IPS-18c (cell line): Measurements from ENCODE around the gene TIMELESS.
"Not testable (repeated sequence)": the region's sequence is repeated elsewhere in the genome, so short reads cannot be mapped to it uniquely, and the experiment has no call there.

ENCODE experiments used
- H3K4me3 ChIP-seq: 2 replicates; pipeline ENCODE4 v1.7.0; 2013; ENCODE audit warnings: low read depth, mild to moderate bottlenecking, low read length, moderate library complexity; ENCODE audit not compliant: insufficient read depth
- H3K9me3 ChIP-seq: one replicate; pipeline ENCODE4 v1.6.1; 2013; ENCODE audit warnings: mild to moderate bottlenecking, low read length, moderate library complexity; ENCODE audit not compliant: control insufficient read depth, insufficient read depth

Gene TIMELESS

GRCh38 chr12:56420411-56420810 is 28.8 kb downstream of the TIMELESS start:
- Histone ChIP-seq H3K9me3 (no peaks in the 10 kb centered on the region), H3K4me3 (no peak overlapping the region)

- Histone ChIP-seq H3K9me3 (no peaks in the 10 kb centered on the region), H3K4me3 (no peak overlapping the region)
Observed at GRCh38 chr12:56417739-56418138, 31.5 kb downstream of the TIMELESS start.

- Histone ChIP-seq H3K4me3 (no peak overlapping the region), H3K9me3 (no peaks in the 10 kb centered on the region)
Observed at GRCh38 chr12:56414401-56414800, 34.8 kb downstream of the TIMELESS start.

GRCh38 chr12:56413392-56413791 is 35.8 kb downstream of the TIMELESS start:
- Histone ChIP-seq H3K9me3 (no peaks in the 10 kb centered on the region), H3K4me3 (no peak overlapping the region)

- Histone ChIP-seq H3K9me3 (no peaks in the 10 kb centered on the region), H3K4me3 (no peak overlapping the region)
Observed at GRCh38 chr12:56411781-56412639, 37.2 kb downstream of the TIMELESS start.

- Histone ChIP-seq H3K9me3 (no peaks in the 10 kb centered on the region), H3K4me3 (no peak overlapping the region)
Observed at GRCh38 chr12:56410768-56411167, 38.5 kb downstream of the TIMELESS start.

GRCh38 chr12:56408799-56409417 is 40.3 kb downstream of the TIMELESS start:
- Histone ChIP-seq H3K9me3 (no peaks in the 10 kb centered on the region), H3K4me3 (no peak overlapping the region)

- H3K9me3 ChIP-seq, H3K4me3 ChIP-seq: not testable (repeated sequence)
Observed at GRCh38 chr12:56404227-56404626, 45.0 kb downstream of the TIMELESS start.

GRCh38 chr12:56401612-56402011 is 47.6 kb downstream of the TIMELESS start:
- not testable (repeated sequence) for H3K4me3 ChIP-seq, H3K9me3 ChIP-seq

- not testable (repeated sequence) for H3K9me3 ChIP-seq, H3K4me3 ChIP-seq
Observed at GRCh38 chr12:56401125-56401524, 48.1 kb downstream of the TIMELESS start.

- not testable (repeated sequence) for H3K4me3 ChIP-seq, H3K9me3 ChIP-seq
Observed at GRCh38 chr12:56399466-56399865, 49.8 kb downstream of the TIMELESS start.

- Histone ChIP-seq H3K9me3 (peaks cover 5% of the 10 kb centered on the region), H3K4me3 (no peak overlapping the region)
Observed at GRCh38 chr12:56398324-56398723, 50.9 kb downstream of the TIMELESS start.

- Histone ChIP-seq H3K4me3 (no peak overlapping the region), H3K9me3 (peaks cover 3% of the 10 kb centered on the region)
Observed at GRCh38 chr12:56392331-56392730, 56.9 kb downstream of the TIMELESS start.

GRCh38 chr12:56391721-56392120 is 57.5 kb downstream of the TIMELESS start:
- peaks cover 3% of the 10 kb centered on the region for H3K9me3 ChIP-seq
- H3K4me3 ChIP-seq = no peak overlapping the region

- no peak overlapping the region for H3K4me3 ChIP-seq
- H3K9me3 ChIP-seq = peaks cover 3% of the 10 kb centered on the region
Observed at GRCh38 chr12:56389412-56389811, 59.8 kb downstream of the TIMELESS start.

- Histone ChIP-seq H3K9me3 (no peaks in the 10 kb centered on the region), H3K4me3 (no peak overlapping the region)
Observed at GRCh38 chr12:56387152-56387736, 62.0 kb downstream of the TIMELESS start.

- H3K9me3 ChIP-seq = no peaks in the 10 kb centered on the region
- no peak overlapping the region for H3K4me3 ChIP-seq
Observed at GRCh38 chr12:56385873-56386272, 63.4 kb downstream of the TIMELESS start.

GRCh38 chr12:56382611-56383010 is 66.6 kb downstream of the TIMELESS start:
- H3K4me3 ChIP-seq = no peak overlapping the region
- no peaks in the 10 kb centered on the region for H3K9me3 ChIP-seq
